Astrocyte of the spinal cord (primary cell): ENCODE measurements around the gene BRAT1.

Experiments
- DNase-seq: peaks from one replicate; pipeline ENCODE4 v3.0.0; 2011; ENCODE audit warnings: low read depth, low spot score
- H3K4me3 ChIP-seq: 2 replicates; pipeline ENCODE4 v1.5.1; 2011; ENCODE audit warnings: low read depth, mild to moderate bottlenecking, low read length, moderate library complexity
- CTCF ChIP-seq: IDR thresholded peaks from 2 replicates; pipeline ENCODE4 v1.5.1; 2012; ENCODE audit warnings: low read depth, mild to moderate bottlenecking, low read length, inconsistent platforms
- in situ Hi-C: cut with HindIII; loops from 2 replicates; pipeline ENCODE4 v1.10.0; 2017; ENCODE audit warnings: low sequenced_read_pairs

Gene BRAT1

GRCh38 chr7:2585446-2585845 lies 30.1 kb upstream of the BRAT1 start:
- no peak overlapping the region for H3K4me3 ChIP-seq
- no peak for DNase-seq
- in situ Hi-C loops = no loop called here
- no peak for TF ChIP-seq CTCF

- H3K4me3 ChIP-seq = no peak overlapping the region
- in situ Hi-C loops = no loop called here
- no peak for DNase-seq
- no peak for TF ChIP-seq CTCF
Measured at GRCh38 chr7:2583798-2584580, 28.7 kb upstream of the BRAT1 start.

GRCh38 chr7:2582006-2582735 lies 26.8 kb upstream of the BRAT1 start:
- no peak for TF ChIP-seq CTCF
- DNase-seq = no peak
- in situ Hi-C loops = no loop called here
- H3K4me3 ChIP-seq = no peak overlapping the region

GRCh38 chr7:2580636-2581035 lies 25.3 kb upstream of the BRAT1 start:
- no peak for TF ChIP-seq CTCF
- in situ Hi-C loops = no loop called here

GRCh38 chr7:2577914-2578680 lies 22.8 kb upstream of the BRAT1 start:
- TF ChIP-seq CTCF = no peak
- in situ Hi-C loops = no loop called here
- H3K4me3 ChIP-seq = no peak overlapping the region
- DNase-seq = no peak

More at GRCh38 chr7:2580636-2581035, 25.3 kb upstream of the BRAT1 start:
- no peak overlapping the region for H3K4me3 ChIP-seq
- no peak for DNase-seq

GRCh38 chr7:2576742-2577491 lies 21.6 kb upstream of the BRAT1 start:
- no peak for DNase-seq
- in situ Hi-C loops = no loop called here
- TF ChIP-seq CTCF = no peak
- H3K4me3 ChIP-seq = no peak overlapping the region
